Adrenal gland (tissue), 5 donors: Measurements from ENCODE around the gene CDK10.

Source experiments
- CTCF ChIP-seq, 6 experiments: fragments of 450-650 bp in 4 of 6; fragments of 200-600 bp in 2 of 6; sonication (generic) in 1 of 6; IDR thresholded peaks; 1 replicate in 5 of 6; 2 replicates in 1 of 6; pipeline versions ENCODE4 v1.5.1 to v1.8.0; 2016 to 2021; ENCODE audit warnings: antibody characterized with exemption in 6 of 6, mild to moderate bottlenecking in 2 of 6, moderate library complexity in 1 of 6
- POLR2A ChIP-seq, 2 donors: fragments of 450-650 bp; IDR thresholded peaks; one replicate each; pipeline ENCODE4 v1.6.1; 2017; ENCODE audit warnings: antibody characterized with exemption in 2 of 2, mild to moderate bottlenecking in 2 of 2, moderate library complexity in 1 of 2
- donor health status: DM: no; HTN: no; CAD: no.

- TF ChIP-seq CTCF (IDR thresholded peaks at IDR 0.05), result no peak
- TF ChIP-seq POLR2A (IDR thresholded peaks at IDR 0.05), result no peak
These were observed 44.2 kb downstream of the CDK10 start for GRCh38 chr16:89730610-89731234.
